Suppressor macrophage treated with lipopolysaccharide for 1 hour (primary cell): ENCODE measurements around the gene SYT13.

Experiments
- DNase-seq, 3 donors: peaks; one replicate each; pipeline ENCODE4 v3.0.0-alpha.2; 2020 to 2022

The SYT13 gene

DNA sequence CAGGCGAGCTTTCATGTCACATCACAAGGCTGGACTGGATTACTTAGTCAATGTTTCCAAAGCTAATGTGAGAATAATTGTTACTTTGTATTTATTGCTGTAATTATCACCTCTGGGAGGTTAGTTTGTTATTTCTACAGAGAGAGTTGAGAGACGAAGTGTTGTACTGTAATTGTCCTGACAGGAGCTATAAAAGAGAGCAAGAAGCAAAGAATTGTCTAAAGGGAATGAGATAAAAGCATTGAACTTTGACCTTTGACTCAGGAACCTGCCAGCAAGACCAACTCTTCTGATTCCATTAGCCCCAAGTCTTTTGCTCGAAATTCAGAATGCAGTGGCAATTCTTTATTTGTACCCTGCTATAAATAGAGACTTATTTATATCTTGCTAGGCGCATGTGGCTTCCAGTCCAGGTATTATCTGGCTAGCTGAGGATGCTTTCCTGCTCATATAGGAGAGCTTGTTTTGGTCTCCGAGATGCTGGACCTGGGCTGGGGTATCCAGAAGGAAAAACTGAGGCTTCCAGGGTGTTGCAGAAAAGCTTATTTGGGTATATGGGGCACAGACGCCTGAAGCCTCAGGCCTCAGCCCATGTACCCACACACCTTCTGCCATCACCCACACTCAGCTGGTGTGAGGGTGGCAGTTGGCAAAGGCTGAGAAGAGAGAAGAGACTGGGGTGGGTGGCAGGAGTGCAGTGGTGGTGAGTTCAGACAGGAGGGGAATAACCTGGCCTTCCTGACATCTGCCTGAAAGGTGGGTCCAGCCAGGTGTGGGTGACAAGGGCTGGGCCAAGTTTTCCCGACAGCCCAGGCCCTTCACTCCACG is 40.7 kb downstream of the SYT13 start:
- no peak for DNase-seq

DNA sequence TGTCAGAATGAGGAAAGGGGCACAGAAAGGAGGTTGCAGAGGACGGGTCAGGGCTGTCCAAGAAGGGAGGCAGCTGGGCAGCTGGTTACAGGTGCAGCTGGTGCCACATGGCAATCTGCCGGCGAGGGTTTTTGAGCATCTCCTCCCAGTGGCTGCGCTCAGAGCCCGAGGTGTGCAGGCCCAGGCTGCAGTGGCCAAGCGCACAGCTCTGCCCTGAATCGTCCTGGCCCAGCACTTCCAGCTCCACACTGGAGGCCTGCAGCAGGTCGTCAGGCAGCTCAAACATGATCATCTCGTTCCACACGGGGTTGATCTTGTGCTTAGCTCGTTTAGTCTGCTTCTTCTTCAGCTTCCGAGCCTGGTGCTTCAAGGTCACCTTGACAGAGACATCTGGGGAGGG is 42.2 kb downstream of the SYT13 start:
- DNase-seq: no peak

DNA sequence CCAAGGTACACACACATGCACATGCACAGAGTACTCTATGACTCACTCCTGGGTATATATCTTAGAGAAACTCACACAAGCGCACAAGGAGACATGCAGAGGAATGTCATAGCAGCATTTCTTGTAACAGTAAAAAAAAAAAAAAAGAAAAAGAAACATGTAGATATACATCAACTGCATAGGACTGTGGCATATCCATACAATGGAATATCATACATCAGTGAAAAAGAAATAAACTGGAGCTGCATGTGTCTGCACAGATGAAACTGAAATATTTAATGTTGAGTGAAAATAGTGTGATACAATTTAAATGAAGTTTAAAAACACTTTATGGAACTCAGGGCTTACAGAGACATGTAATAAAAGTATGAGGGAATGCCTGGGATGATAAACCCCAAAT is 46.4 kb downstream of the SYT13 start:
- no peak for DNase-seq

DNA sequence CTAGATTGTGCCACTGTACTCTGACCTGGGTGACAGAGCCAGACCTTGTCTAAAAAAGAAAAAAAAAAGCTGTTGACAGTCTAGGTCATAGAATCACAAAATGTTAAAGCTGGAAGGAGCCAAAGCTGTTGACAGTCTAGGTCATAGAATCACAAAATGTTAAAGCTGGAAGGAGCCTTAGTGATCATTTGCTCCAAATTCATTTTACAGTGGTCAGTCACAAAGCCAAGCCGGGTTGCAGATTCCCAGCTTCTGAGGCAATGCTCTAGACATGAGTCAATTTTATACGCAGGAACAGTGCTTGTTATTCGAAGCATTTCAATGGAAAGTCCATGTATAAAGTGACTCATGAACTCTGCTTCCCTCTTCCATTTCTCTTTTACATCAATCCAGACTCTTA is 47.4 kb downstream of the SYT13 start:
- peak in 2 of 3 donors; percentile 5 to 6 for DNase-seq

DNA sequence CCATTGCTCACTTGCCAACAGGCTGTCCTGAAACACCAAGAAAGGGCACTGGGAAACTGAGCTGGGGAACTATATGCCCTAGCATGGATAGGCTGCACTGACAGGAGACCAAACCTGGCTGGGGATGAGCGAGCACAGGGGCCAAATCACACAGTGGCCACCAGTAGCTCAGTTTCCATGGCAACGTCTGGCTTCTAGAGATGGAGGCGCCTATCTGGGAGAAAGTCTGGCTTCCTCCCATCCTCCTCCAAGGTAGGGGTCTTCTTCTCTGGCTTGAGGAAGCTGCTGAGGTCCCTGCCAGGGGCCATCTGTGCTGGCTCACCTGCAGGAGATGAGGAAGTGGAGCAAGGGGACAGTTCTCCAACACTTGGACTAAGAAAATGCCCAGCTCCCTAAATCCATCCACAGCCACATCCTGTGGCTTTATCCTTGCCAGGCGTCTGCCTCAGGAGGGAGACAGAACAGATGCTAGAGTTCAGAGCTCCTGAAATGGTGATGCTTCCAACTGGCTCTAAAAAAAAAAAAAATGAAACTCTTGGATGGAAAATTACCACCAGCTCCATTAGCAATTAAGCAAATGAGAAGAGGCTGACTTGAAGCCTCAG is 48.3 kb downstream of the SYT13 start:
- no peak for DNase-seq

DNA sequence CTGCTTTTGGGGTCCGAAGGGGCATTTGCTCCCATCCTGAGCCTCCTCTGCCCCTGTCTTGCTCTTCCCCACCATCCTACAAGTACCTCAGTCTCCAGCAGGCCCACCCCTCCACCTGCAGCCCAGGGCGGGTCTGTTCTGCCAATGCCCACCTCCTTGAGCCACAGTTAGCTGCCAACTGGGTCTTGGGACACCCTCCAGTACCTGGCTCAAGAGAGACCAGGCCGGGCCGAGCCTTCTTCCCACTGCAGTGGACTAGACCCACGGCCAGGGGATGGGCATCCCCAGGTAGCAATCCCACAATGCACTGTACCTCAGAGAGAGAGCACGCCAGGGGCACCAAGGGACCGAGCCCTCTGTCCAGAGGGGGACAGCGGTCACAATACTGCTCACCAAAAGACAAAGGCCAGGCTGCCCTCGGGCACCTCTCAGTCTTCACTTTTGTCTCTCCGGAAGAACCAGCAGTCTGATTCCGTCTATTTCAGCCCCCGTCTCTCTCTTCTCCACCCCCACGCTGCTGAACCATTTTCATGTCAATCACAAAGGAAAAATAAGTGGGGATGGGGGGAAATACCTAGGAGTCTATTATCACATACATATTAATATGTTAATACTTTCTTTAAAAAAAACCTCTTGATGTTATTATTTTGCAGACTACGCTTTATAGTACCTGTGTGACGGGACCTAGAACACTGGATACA is 51.7 kb downstream of the SYT13 start:
- DNase-seq: no peak

DNA sequence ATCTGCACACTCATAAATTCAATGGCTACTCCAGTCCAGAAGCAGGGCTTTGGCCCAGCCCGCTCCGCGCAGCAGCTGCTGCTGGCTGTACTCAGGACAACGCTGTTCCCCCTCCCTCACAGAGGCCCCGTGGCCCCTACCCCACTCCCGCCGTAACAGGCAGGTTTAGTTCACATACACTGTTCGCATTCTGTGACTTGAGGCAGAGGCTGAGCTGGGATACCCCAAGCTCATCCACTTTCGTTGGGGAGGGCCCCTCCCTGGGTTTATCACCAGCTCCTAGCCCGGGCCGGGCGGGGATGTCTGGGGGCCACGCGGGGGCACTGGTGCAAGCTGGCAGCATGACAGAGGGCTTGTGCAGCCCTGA is 52.4 kb downstream of the SYT13 start:
- DNase-seq: no peak

DNA sequence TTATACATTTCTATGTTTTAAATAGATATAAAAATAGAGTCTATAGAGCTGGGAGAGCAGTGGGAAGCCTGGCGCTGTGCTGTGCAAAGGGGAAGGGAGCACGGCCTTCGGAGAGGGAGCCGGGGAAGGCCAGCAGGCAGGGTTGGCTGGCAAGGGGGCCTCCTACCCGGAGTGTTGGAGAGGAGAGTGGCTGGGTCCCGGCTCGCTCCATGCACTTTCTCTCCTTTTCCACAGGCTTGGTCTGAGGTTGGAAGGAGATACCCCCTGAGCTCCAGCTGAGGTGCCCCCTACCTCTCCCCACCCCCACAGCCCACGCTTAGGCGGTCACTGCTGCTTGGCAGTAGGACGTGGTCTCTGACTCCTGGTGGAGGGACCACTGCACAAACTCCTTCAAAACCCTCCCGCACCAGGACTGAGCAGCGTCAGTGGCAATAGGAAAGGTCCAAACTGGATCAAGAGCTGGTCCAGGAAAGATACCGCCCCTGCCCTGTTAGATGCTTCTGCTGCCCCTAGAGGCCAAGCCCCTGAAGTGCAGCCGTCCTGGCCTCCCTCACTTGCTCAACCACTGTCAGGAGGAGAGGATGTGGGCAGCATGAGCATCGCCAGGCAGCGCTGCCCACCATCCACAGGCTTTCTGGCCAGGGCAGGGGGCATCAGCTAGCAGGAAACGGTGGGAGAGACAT is 52.9 kb downstream of the SYT13 start:
- DNase-seq: peak; percentile 66 to 77 (median 74)

DNA sequence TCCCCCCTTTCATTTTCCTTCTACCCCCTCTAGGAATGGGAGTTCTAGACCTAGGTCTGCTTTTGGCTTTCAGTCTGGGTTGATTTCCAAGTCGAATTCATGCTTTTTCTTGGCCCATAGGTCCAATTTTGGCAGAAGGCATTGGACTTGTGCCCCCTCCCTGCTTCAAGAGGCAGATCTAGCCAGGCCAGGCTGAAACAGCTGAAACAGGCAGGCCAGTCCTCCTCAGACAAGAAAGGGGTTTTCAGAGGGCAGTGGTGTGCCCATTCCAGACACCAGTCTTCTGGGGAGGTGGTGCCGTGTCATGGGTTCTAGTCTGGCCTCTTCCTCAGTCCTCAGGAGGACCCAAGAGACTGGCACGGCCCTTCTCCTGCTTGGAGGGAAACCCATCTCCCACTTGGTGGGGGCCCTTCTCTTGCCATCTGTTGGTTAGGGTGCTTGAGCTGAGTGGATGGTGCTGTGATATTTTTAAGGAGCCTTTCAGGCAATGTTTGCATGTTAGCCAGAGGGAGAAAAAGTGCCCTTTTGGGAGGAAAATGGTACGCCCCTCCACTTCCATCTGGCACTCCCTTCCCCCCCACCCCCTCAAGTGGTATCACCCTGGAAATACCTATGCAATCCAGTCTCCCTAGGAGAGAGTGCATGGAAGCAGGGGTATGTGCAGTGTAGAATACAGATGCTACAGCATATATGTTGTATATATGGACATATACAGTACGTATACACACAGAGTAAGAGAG is 53.6 kb downstream of the SYT13 start:
- DNase-seq: no peak

DNA sequence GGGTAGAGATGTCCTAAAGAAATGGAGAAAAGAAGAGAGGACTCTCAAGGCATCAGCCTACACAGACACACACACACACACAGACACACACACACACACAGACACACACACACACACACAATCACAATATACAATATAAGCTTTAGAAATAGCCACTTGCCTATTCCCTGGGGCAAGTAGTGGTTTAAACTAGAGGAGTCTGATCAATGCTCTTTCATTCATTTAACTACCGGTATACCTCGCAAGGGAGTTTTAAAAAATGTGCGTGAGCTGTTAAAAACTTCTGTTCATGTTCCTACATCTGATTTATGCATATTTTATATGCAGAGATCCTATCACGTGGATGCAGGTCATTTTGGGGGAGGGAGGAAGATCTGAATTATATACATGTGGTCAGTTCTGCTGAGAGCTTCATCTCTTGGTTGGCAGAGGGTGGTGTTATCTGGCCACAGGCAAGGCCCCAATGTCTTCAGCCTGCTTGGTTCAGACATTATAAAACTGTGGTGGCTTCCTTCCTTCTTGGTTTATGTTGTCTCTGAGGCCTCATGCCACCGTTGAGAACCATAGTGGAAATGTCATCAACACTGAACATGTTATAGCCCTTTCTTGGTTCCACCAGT is 56.6 kb downstream of the SYT13 start:
- no peak for DNase-seq

DNA sequence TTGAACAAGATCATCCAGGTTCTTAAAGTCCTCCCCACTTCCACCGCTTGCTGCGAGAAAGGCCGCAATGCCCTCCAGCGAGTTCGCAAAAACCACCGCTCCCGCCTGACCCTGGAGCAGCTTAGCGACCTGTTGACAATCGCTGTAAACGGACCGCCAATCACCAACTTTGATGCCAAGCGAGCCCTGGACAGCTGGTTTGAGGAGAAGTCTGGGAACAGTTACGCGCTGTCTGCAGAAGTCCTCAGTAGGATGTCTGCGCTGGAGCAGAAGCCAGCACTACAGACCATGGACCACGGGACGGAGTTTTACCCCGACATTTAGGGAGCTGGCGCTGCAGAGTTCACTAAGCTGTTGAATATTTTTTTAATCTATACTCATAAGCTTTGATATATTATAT is 58.3 kb downstream of the SYT13 start:
- no peak for DNase-seq

DNA sequence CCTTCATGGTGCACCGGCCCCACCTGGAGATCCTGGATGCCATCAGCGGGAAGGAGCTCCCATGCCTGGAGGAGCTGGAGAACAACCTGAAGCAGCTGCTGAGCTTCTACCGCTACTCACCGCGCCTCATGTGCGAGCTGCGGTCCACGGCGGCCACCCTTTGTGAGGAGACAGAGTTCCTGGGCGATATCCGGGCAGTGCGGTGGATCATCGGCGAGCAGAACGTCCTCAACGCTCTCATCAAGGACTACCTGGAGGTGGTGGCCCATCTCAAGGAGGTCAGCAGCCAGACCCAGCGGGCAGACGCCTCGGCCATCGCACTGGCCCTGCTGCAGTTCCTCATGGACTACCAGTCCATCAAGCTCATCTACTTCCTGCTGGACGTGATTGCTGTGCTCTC is 59.2 kb downstream of the SYT13 start:
- DNase-seq: no peak

DNA sequence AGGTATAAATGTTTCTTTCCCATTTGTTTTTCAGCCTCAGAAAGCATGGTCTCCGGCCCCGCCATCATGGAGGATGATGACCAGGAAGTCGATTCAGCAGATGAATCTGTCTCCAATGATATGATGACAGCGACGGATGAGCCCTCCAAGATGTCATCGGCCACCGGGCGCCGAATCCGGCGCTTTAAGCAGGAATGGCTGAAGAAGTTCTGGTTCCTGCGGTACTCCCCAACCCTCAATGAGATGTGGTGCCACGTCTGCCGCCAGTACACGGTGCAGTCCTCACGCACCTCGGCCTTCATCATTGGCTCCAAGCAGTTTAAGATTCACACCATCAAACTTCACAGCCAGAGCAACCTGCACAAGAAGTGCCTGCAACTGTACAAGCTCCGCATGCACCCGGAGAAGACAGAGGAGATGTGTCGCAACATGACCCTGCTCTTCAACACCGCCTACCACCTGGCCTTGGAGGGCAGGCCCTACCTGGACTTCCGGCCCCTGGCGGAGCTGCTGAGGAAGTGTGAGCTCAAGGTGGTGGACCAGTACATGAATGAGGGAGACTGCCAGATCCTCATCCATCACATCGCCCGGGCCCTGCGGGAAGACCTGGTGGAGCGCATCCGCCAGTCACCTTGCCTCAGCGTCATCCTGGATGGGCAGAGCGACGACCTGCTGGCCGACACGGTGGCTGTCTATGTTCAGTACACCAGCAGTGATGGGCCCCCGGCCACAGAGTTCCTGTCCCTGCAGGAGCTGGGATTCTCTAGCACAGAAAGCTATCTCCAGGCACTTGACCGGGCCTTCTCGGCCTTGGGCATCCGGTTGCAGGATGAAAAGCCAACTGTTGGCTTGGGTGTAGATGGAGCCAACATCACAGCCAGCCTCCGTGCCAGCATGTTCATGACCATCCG is 59.9 kb downstream of the SYT13 start:
- no peak for DNase-seq

DNA sequence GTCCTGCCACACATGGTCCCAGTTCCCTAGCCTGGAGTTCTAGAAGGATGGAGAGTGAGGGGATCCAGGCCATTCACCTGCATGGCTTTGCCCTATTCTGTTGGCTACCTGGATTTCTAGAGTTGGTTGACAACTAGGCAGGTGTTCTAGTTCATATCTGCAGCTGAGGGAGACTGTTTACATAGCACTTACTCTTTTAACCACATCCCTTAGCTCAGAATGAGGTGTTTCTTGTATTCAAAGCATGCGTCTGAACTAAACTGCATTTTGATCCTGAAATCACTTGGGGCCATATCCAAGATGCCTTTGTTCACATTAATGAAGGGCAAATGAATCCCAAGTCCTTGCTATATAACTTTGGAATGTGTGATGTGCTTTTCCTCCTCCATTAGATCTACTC is 60.9 kb downstream of the SYT13 start:
- no peak for DNase-seq

DNA sequence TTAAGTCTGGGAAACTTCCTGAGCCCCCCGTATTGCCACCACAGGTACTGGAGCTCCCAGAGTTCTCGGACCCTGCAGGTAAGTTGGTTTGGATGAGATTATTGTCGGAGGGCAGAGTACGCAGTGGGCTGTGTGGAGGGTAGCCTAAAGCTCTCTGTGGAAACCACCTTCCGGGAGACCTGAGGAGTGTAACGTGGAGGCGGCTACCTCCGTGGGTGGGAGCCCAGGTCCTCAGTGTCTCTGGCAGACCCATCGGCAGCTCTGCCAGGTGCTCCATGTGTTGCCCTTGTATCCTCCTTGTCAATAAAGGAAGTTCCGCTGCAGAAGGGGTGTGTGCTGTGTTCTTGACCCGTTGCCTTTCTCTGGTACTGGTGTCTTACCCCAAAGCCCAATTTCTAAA is 61.4 kb downstream of the SYT13 start:
- no peak for DNase-seq

DNA sequence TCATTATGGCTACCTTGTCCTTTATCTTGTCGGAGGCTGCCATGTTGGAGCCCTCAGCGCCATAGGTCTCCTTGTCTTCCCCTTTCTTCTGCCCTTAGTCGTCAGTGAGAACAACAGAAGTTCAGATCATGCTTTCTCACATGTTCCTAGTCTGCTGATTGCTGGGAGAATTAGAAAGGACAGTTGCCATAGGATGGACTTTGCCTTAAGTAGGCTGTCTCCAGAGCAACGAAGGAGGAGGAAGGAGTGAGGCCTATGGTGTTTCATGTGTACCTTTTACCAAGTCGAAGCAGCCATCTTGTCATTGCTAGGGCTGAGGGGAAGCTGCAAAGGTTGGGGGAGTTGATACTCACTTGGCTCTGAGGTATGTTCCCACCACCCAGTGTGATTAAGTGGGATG is 62.6 kb downstream of the SYT13 start:
- DNase-seq: no peak

DNA sequence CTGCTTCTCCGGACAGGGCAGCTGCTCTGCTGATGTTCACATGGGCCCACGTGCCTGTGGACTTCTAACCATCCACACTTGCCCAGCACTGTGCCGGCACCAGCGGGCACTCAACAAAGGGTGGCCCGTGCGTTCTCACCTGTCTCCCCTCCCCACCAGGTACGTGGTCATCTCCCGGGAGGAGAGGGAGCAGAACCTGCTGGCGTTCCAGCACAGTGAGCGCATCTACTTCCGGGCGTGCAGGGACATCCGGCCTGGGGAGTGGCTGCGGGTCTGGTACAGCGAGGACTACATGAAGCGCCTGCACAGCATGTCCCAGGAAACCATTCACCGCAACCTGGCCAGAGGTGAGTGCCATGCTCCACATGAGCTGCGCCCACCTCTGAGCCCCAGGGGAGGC is 66.7 kb downstream of the SYT13 start:
- DNase-seq: no peak

DNA sequence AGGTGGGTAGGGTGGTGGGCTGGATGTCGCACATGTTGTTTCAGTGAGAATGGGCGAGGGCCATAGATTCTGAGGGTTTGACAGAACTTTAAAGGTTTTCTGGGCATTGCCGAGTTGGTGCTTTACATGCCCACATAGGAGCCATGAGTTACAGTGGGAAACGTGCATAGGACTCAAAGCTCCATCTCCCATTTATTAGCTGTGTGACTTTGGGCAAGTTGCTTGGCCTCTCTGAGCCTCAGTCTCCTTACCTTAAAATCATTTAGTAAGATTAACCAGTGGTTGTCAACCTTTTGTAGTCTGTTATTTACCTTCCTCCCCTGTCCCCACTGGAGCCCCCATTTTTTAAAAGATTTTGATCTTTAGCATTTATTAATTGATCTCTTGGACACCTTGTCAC is 67.4 kb downstream of the SYT13 start:
- DNase-seq: no peak

DNA sequence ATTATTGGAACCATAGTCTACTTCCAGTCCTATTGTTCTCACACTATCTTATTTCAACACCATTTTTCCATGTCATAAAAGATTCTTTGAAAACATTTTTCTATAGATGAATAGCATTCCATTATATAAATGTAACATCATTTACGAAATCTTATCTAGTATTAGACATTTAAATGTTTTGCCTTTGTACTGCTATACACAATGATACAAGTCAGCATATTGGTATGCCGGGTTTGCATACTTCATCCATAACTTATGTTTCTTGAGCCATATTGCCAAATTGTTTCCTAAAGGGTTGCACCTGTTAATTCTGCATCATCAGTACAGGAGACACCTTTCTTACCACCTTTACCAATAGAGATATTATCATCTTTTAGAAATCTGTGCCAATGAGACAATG is 68.2 kb downstream of the SYT13 start:
- DNase-seq: no peak

DNA sequence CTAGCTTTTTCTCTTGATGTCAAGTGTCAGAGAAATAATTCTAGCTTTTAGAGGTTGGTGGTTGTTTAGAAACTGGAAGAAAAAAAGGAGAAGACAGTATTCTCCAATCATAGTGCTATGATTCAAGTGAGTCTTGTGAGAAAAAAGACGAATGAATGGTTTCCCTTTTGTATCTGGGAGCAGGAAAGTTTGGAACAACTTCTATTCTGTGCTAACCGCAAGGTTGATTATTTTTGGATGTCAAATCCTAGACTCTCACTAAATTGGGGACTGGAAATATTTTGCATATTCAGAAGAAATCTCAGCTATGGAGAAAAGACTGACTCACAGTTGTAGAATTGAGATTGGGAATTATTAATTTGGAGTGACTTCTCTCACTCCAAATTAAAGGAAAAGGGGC is 69.2 kb downstream of the SYT13 start:
- DNase-seq: no peak

DNA sequence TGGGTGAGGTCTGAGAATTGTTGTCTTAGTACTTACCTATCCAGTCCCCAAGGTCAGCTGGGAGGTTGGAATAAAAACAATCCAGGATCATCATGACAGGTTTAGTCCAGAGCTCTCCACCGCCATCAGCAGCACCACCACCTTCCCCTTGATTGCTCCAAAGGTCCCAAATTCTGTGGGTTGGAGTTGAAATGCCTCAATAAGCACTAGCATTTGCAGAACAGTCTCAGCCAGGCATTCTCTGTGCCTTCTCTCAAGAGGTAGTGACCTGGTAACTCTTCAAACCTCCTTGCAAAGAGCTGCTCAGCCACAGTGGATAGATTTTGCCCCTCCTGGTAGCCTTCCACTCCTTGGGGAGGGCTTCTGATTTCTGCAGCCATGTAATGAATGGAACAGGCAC is 70.1 kb downstream of the SYT13 start:
- DNase-seq: no peak
